Neural cell (in vitro differentiated cells): ENCODE measurements around the gene TFRC. TPM values are rescaled to one million over a fixed set of nuclear protein-coding genes. Genes with fewer than 3 reads are reported as not detected.

ENCODE experiments used
- H2AFZ ChIP-seq: fragments of 200-600, 300-800 bp; sonication (generic), shearing (Covaris generic); 2 replicates; pipeline ENCODE4 v1.6.0; 2014; ENCODE audit warnings: low read depth, mild to moderate bottlenecking, antibody characterized with exemption, low read length, moderate library complexity
- H3F3A ChIP-seq: fragments of 200-600 bp; shearing (Covaris generic); 2 replicates; pipeline ENCODE4 v1.6.1; 2016; ENCODE audit warnings: mild to moderate bottlenecking, moderate library complexity, mixed read lengths, antibody characterized with exemption, low read length; ENCODE audit not compliant: insufficient read depth, poor library complexity, severe bottlenecking
- H3K27ac ChIP-seq: fragments of 200-600, 300-800 bp; sonication (generic), shearing (Covaris generic); 2 replicates; pipeline ENCODE4 v1.5.1; 2014; ENCODE audit warnings: mild to moderate bottlenecking, low read length, moderate library complexity
- H3K27me3 ChIP-seq: fragments of 300-800, 200-600 bp; sonication (generic), shearing (Covaris generic); 2 replicates; pipeline ENCODE4 v1.6.0; 2014; ENCODE audit warnings: mild to moderate bottlenecking, low read depth, low read length, moderate library complexity; ENCODE audit not compliant: insufficient read depth
- H3K36me3 ChIP-seq: fragments of 300-800, 200-600 bp; sonication (generic), shearing (Covaris generic); 2 replicates; pipeline ENCODE4 v1.5.1; 2014; ENCODE audit warnings: mild to moderate bottlenecking, antibody characterized with exemption, low read length, moderate library complexity; ENCODE audit not compliant: insufficient read depth
- H3K4me2 ChIP-seq: fragments of 300-800, 200-600 bp; sonication (generic), shearing (Covaris generic); 2 replicates; pipeline ENCODE4 v1.6.0; 2014; ENCODE audit warnings: mild to moderate bottlenecking, low read length
- H3K4me3 ChIP-seq: fragments of 300-800, 200-600 bp; sonication (generic), shearing (Covaris generic); 2 replicates; pipeline ENCODE4 v1.5.1; 2014; ENCODE audit warnings: mild to moderate bottlenecking, low read length, moderate library complexity
- H3K79me2 ChIP-seq: fragments of 200-600 bp; shearing (Covaris generic); replicated peaks from 2 replicates; pipeline ENCODE4 v1.6.0; 2014; ENCODE audit warnings: mild to moderate bottlenecking, low read length, moderate library complexity; ENCODE audit not compliant: insufficient read depth
- H3K9ac ChIP-seq: fragments of 300-800, 200-600 bp; sonication (generic), shearing (Covaris generic); 2 replicates; pipeline ENCODE4 v1.6.1; 2016; ENCODE audit warnings: mild to moderate bottlenecking, low read length, mixed read lengths
- H3K9me2 ChIP-seq: fragments of 200-600 bp; shearing (Covaris generic); 2 replicates; pipeline ENCODE4 v1.6.1; 2016; ENCODE audit warnings: mild to moderate bottlenecking, low read length, mixed read lengths; ENCODE audit not compliant: insufficient read depth
- H3K9me3 ChIP-seq: fragments of 200-600, 300-800 bp; sonication (generic), shearing (Covaris generic); 2 replicates; pipeline ENCODE4 v1.6.1; 2016; ENCODE audit warnings: mild to moderate bottlenecking, mixed run types, low read length, moderate library complexity, mixed read lengths
- H4K20me1 ChIP-seq: fragments of 200-600 bp; shearing (Covaris generic); 2 replicates; pipeline ENCODE4 v1.6.1; 2016; ENCODE audit warnings: mild to moderate bottlenecking, mixed run types; ENCODE audit not compliant: insufficient read depth
- CTCF ChIP-seq: fragments of 450-650 bp; IDR thresholded peaks from 2 replicates; pipeline ENCODE4 v1.5.1; 2014; ENCODE audit warnings: antibody characterized with exemption, mild to moderate bottlenecking, moderate library complexity; ENCODE audit not compliant: poor library complexity, severe bottlenecking
- EP300 ChIP-seq: fragments of 450-650 bp; conservative IDR thresholded peaks from 2 replicates; pipeline ENCODE4 v1.6.1; 2014; ENCODE audit warnings: antibody characterized with exemption, mild to moderate bottlenecking, moderate library complexity; ENCODE audit not compliant: poor library complexity, severe bottlenecking
- EZH2 ChIP-seq: fragments of 200-600, 300-800 bp; shearing (Covaris generic), sonication (generic); IDR thresholded peaks from 2 replicates; pipeline ENCODE4 v1.6.1; 2014; ENCODE audit warnings: antibody characterized with exemption, low read length, borderline replicate concordance, mild to moderate bottlenecking; ENCODE audit not compliant: insufficient read depth, poor library complexity, severe bottlenecking
- MXI1 ChIP-seq: fragments of 450-650 bp; conservative IDR thresholded peaks from 2 replicates; pipeline ENCODE4 v1.6.1; 2014; ENCODE audit warnings: antibody characterized with exemption, mild to moderate bottlenecking; ENCODE audit not compliant: poor library complexity, severe bottlenecking
- POLR2AphosphoS5 ChIP-seq: IDR thresholded peaks from 2 replicates; pipeline ENCODE4 v1.6.1; 2012
- RAD21 ChIP-seq: fragments of 450-650 bp; conservative IDR thresholded peaks from 2 replicates; pipeline ENCODE4 v1.6.1; 2014; ENCODE audit warnings: antibody characterized with exemption, mild to moderate bottlenecking, moderate library complexity
- SMC3 ChIP-seq: fragments of 450-650 bp; conservative IDR thresholded peaks from 2 replicates; pipeline ENCODE4 v1.6.1; 2014; ENCODE audit warnings: antibody characterized with exemption, mild to moderate bottlenecking, moderate library complexity; ENCODE audit not compliant: poor library complexity
- TAF1 ChIP-seq: IDR thresholded peaks from 2 replicates; pipeline ENCODE4 v1.6.1; 2012; ENCODE audit warnings: low read depth
- polyA plus RNA-seq: library from polyadenylated mRNA; depleted of rRNA; stranded (reverse); fragments of >200 nt; gene quantifications from 2 replicates; pipeline ENCODE4 v1.2.3, GENCODE V29; 2014
- TF ChIP-seq, protein P1 (sequence below): IDR thresholded peaks from 2 replicates; pipeline ENCODE4 v1.6.1; 2012; ENCODE audit warnings: borderline replicate concordance

TFRC gene
- polyA plus RNA-seq, 1 donor from 2014 or later, result 82.7 TPM

DNA sequence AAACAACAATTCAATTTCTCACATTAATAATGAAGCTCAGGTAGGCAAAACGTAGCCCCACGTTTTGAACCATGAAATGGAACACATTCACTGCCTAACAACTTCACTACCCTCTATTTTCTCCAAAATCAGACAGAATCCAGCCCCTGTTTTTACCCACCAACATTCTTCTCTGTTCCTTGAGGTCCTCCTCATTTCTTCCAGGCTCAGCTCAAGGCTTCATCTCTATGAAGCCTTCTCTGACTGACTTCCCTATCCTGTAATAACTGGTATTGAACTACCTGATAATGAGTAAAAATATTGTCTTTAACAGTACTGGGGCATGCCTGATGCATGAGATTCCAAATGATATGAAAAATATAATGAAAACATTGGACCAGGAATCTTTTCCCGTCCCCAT lies 2.2 kb downstream of the TFRC start:
- H2AFZ ChIP-seq, result no peak overlapping the region
- H4K20me1 ChIP-seq, result no peaks in the 10 kb centered on the region
- no peak overlapping the region for H3K4me2 ChIP-seq
- peak overlapping the region; percentile 97 for H3K4me3 ChIP-seq
- no peaks in the 10 kb centered on the region for H3K27me3 ChIP-seq
- peaks cover 21% of the 10 kb centered on the region for H3F3A ChIP-seq
- no peak overlapping the region for H3K27ac ChIP-seq
- no peak overlapping the region for H3K9ac ChIP-seq
- no peaks in the 10 kb centered on the region for H3K36me3 ChIP-seq
- H3K9me2 ChIP-seq, result no peaks in the 10 kb centered on the region
- TF ChIP-seq MXI1, result no peak
- H3K79me2 ChIP-seq, result peaks cover 31% of the 10 kb centered on the region
- H3K9me3 ChIP-seq, result no peaks in the 10 kb centered on the region

DNA sequence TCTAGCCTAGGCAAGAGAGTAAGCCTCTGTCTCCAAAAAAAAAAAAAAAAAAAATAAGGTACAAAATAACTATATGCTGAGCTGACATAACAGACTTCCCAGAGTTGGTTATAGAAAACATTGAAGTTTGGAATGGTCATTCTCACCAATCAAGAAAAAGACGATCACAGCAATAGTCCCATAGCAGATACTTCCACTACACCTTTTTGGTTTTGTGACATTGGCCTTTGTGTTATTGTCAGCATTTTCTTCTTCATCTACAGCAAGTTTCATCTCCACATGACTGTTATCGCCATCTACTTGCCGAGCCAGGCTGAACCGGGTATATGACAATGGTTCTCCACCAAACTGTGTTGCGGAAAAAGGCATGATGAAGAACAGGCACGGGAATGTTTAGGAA lies 6.9 kb downstream of the TFRC start:
- Histone ChIP-seq H3K27ac (no peak overlapping the region), H3K9ac (no peak overlapping the region), H3K9me3 (no peaks in the 10 kb centered on the region), H3K27me3 (no peaks in the 10 kb centered on the region), H3F3A (no peaks in the 10 kb centered on the region), H3K36me3 (peaks cover 5% of the 10 kb centered on the region), H3K9me2 (no peaks in the 10 kb centered on the region), H3K4me3 (no peak overlapping the region), H3K4me2 (no peak overlapping the region), H3K79me2 (peaks cover 31% of the 10 kb centered on the region), H4K20me1 (no peaks in the 10 kb centered on the region), H2AFZ (no peak overlapping the region)
- no peak for TF ChIP-seq RAD21
- TF ChIP-seq MXI1, result no peak
- TF ChIP-seq, protein P1, sequence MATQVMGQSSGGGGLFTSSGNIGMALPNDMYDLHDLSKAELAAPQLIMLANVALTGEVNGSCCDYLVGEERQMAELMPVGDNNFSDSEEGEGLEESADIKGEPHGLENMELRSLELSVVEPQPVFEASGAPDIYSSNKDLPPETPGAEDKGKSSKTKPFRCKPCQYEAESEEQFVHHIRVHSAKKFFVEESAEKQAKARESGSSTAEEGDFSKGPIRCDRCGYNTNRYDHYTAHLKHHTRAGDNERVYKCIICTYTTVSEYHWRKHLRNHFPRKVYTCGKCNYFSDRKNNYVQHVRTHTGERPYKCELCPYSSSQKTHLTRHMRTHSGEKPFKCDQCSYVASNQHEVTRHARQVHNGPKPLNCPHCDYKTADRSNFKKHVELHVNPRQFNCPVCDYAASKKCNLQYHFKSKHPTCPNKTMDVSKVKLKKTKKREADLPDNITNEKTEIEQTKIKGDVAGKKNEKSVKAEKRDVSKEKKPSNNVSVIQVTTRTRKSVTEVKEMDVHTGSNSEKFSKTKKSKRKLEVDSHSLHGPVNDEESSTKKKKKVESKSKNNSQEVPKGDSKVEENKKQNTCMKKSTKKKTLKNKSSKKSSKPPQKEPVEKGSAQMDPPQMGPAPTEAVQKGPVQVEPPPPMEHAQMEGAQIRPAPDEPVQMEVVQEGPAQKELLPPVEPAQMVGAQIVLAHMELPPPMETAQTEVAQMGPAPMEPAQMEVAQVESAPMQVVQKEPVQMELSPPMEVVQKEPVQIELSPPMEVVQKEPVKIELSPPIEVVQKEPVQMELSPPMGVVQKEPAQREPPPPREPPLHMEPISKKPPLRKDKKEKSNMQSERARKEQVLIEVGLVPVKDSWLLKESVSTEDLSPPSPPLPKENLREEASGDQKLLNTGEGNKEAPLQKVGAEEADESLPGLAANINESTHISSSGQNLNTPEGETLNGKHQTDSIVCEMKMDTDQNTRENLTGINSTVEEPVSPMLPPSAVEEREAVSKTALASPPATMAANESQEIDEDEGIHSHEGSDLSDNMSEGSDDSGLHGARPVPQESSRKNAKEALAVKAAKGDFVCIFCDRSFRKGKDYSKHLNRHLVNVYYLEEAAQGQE, result no peak
- TF ChIP-seq EZH2, result no peak
- no peak for TF ChIP-seq SMC3
- TF ChIP-seq POLR2AphosphoS5, result no peak
- TF ChIP-seq EP300, result no peak
- TF ChIP-seq TAF1, result no peak
- TF ChIP-seq CTCF, result no peak

DNA sequence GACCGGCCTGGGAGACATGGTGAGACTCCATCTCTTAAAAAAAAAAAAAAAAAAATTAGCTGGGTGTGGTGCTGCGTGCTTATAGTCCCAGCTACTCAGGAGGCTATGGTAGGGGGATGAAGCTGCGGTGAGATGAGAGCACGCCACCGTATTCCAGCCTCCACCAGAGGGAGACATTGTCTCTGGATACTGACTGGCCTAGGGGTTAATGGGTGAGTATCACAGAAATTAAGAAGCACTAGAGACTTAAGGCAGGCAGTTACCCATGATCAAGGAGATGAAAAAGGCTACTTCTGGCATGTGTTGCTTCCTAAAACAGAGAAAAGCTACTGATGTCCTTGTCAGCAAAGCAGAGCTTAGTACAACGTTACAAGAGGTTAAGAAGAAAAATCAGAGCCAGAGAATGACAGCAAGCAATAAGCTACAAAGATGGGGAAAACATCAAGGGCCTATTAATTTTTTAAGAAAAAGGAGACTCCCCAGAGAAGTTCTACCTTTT lies 8.6 kb downstream of the TFRC start:
- no peak overlapping the region for H3K4me3 ChIP-seq

More for the DNA sequence above, 8.6 kb downstream of the TFRC start:
- no peaks in the 10 kb centered on the region for H3F3A ChIP-seq
- H3K79me2 ChIP-seq, result peaks cover 15% of the 10 kb centered on the region
- H3K9ac ChIP-seq, result no peak overlapping the region
- no peak overlapping the region for H2AFZ ChIP-seq
- no peaks in the 10 kb centered on the region for H4K20me1 ChIP-seq
- H3K36me3 ChIP-seq, result peaks cover 5% of the 10 kb centered on the region
- no peak overlapping the region for H3K4me2 ChIP-seq
- H3K9me3 ChIP-seq, result no peaks in the 10 kb centered on the region
- no peak overlapping the region for H3K27ac ChIP-seq
- TF ChIP-seq, protein P1, result no peak
- TF ChIP-seq CTCF (peak; percentile 90), EZH2 (no peak), MXI1 (peak; percentile 28), POLR2AphosphoS5 (no peak), EP300 (no peak), RAD21 (peak; percentile 91), TAF1 (no peak), SMC3 (peak; percentile 95)
- no peaks in the 10 kb centered on the region for H3K27me3 ChIP-seq
- no peaks in the 10 kb centered on the region for H3K9me2 ChIP-seq
